Left kidney (tissue), 2 donors: ENCODE measurements around the gene G3BP2. TPM values are rescaled to one million over a fixed set of nuclear protein-coding genes. Genes with fewer than 3 reads are reported as not detected.
"Not testable (repeated sequence)": the region's sequence is repeated elsewhere in the genome, so short reads cannot be mapped to it uniquely, and the experiment has no call there.

ENCODE experiments used
- DNase-seq: peaks from one replicate; pipeline ENCODE4 v3.0.0-alpha.2; 2013
- polyA plus RNA-seq: library from polyadenylated mRNA; unstranded; fragments of 120-200 nt; gene quantifications from one replicate; pipeline ENCODE4 v1.2.1, GENCODE V29; 2013; ENCODE audit not compliant: insufficient read length

G3BP2 gene
- polyA plus RNA-seq, 1 donor, result 205 TPM

DNA sequence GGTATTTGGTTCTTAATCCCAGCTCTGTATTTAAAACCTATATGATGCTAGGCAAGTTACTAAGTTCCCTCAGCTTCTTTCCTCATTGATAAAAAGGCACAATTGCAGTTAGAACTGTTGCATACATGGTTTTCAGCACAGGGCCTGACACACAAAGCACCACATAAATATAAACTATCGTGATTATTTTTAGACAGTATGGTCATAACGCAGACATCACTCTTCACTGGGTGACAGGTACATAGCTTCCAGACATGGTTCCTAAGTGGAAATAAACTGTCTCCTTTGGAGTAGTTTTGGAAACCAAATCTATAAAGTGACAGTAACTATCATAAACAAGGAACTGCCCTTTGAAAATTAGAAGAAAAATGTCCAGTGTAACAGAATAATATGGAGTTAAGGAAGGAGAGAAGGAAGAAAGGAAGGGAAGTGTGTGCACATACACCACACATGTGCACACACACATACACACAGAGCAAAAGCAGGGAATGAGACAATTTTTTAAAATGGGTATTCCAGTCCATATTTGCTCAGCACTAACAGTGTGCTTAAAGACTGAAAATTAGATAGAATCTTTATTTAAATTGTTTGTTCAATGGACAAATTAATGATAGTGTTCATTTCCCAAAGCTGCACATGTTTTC, 12.5 kb upstream of the G3BP2 start:
- DNase-seq, result no peak

- DNase-seq, result no peak
Observed at GRCh38 chr4:75683482-75684155, 10.4 kb upstream of the G3BP2 start.

GRCh38 chr4:75679876-75680575, 6.8 kb upstream of the G3BP2 start:
- DNase-seq, result no peak

DNA sequence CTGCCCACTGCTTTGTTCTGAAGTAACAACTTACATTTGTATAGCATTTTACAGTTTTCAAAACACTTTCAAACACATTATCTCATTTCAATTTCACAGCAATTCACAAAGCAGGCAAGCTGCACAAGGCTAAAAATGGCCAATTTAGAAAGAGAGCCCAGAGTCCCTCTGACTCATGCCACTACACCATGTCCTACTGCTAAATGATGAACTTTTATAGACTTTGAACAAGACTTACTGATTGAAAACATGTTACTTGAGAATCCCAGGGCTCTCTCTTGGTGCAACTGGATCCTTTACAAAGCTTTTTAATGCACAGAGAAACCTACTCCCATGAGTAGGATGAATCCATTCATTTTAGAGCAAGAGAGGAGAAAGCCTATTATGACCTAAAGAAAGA, 5.8 kb upstream of the G3BP2 start:
- no peak for DNase-seq

- no peak for DNase-seq
Observed at GRCh38 chr4:75678473-75678872, 5.3 kb upstream of the G3BP2 start.

- no peak for DNase-seq
Observed at GRCh38 chr4:75675004-75675531, 1.9 kb upstream of the G3BP2 start.

- DNase-seq, result no peak
Observed at GRCh38 chr4:75673959-75674328, 733 bp upstream of the G3BP2 start.

GRCh38 chr4:75672461-75673026, 667 bp downstream of the G3BP2 start:
- DNase-seq, result peak; percentile 58

DNA sequence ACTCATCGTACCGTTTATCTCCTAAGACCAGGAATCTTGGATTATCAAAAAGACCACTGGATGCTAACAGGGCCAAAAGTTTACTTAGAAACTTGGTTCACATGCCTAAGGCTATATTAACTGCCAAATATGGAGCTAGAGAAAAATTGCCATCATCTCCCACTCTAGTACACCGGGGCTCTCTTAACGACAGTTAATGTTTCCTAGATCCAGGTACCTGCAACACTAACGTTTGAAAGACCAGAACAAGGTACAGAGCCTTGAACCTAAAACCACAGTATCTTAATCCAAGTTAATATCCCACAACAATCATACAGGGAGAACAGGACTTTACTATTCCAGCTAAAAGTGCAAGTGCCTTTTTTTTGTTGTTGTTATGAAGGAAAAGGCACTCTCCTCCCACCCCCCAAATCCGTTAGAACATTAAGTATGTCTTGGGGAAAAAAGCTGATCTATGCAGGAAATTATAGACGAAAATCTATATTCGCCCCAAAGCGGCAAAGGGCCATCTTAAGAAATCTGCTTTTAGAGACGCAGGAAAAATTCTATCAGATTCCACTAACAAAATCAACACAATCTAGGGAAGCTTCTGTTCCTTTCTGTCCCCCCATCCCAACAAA, 1.3 kb downstream of the G3BP2 start:
- DNase-seq, result peak; percentile 18

GRCh38 chr4:75668596-75668995, 4.6 kb downstream of the G3BP2 start:
- no peak for DNase-seq

DNA sequence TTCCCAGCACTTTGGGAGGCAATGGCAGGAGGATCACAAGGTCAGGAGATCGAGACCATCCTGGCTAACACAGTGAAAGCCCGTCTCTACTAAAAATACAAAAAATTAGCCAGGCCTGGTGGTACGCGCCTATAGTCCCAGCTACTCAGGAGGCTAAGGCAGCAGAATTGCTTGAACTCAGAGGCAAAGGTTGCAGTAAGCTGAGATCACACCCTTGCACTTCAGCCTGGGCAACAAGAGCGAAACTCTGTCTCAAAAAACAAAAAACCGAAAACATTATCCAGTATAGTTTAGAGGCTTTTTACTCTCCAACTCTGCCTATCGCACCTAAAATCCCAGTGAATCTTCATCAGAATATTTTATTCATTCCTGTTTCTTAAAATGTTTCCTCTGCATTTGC, 5.6 kb downstream of the G3BP2 start:
- not testable (repeated sequence) for DNase-seq

DNA sequence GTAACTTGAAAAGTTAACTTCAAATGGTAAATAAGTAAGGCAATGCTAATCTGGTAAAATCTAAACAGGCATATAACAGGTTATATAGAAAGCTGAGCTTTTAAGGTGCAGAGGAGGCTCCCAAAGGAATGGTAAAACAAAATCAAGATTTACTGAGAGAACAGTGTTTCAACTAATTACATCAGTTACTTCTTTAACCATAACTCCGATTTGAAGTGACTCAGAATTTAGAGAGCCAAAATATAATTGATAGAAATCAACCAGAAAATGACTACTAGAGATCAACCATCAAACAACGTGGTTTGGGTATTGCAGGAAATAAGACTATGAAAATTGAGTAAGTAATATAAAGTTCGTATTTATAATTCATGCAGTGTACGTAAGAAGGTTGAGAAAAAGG, 6.9 kb downstream of the G3BP2 start:
- no peak for DNase-seq

DNA sequence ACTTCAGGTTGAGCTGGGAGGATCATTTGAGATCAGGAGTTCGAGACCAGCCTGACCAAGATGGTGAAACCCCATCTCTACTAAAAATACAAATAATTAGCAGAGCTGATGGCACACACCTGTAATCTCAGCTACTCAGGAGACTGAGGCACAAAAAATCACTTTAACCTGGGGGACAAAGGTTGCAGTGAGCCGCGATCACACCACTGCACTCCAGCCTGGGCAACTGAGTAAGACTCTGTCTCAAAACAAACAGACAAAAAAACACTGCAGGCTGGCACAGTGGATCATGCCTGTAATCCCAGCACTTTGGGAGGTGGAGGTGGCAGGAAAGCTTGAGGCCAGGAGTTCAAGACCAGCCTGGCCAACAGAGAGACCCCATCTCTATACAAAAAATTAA, 8.6 kb downstream of the G3BP2 start:
- not testable (repeated sequence) for DNase-seq

DNA sequence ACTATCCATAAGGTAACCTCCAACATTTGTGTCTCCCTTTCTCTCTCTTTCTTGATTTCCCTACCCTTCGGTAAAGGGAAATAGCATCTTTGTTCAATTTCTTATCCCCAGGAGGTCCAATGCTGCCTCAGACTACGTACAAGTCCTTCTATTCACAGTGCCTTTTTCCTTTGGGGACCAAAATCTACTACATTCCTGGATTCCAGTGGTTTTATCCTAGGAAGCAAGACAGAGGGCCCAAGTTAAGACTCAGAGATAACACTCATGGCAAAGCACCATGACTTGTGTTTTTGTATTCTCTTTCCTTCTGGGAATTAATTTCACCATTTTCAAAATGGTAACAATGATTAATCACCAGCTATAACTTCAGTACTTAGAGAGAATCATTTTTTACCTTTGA, 10.6 kb downstream of the G3BP2 start:
- DNase-seq, result no peak

DNA sequence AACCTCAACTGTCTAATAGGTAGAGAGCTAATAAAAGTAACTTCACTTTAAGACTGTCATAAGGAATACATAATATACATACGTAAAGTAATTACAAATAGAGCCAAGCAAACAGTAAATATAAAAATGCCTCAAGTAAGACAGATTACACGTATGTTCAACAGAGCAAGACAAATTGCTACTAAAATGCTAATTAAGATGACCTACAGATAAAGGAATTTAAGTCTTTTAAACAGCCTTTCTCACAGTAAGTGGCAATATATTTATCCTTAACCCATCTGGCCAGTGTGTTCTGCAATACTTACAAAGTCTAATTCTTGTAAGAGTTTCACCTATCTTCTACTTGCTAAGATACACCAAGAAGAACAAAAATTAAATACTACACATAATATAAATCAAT, 12.7 kb downstream of the G3BP2 start:
- no peak for DNase-seq

- no peak for DNase-seq
Observed at GRCh38 chr4:75659512-75660031, 13.6 kb downstream of the G3BP2 start.

DNA sequence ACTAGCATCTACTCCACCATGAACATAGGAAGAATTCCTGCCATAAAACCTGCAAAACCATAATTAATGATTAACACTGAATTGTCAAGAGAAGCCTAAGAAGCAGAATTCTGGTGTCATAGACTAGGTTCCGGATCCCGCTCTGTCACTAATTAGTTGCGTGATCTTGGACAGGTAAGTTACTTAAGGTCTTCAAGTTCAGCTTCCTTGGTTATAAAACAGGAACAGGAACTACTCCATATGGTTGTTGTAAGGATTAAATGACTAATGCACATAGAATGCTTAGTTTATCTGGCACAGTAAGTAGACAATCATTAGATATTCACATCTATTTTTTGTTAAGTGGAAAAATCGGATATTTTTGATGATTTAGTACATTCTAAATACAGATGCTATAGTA, 14.3 kb downstream of the G3BP2 start:
- no peak for DNase-seq

DNA sequence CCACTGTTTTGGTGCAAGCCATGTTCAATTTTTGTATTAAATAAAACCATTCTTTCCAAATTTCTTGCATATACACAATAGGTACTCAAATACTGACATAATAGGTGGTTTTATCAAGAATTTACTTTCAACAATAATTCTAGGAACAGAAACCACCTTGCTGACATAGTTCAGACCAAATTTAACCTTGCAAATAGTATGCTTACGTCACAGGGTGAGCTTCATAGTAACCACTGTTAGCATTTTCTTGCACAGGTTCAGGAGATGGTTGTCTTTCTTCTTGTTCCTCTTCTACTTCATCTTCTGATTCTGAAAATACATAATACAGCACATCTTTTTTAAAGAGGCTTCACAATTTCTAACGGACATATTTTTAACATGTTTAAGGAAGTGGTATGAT, 17.6 kb downstream of the G3BP2 start:
- no peak for DNase-seq

- no peak for DNase-seq
Observed at GRCh38 chr4:75654905-75655304, 18.3 kb downstream of the G3BP2 start.

DNA sequence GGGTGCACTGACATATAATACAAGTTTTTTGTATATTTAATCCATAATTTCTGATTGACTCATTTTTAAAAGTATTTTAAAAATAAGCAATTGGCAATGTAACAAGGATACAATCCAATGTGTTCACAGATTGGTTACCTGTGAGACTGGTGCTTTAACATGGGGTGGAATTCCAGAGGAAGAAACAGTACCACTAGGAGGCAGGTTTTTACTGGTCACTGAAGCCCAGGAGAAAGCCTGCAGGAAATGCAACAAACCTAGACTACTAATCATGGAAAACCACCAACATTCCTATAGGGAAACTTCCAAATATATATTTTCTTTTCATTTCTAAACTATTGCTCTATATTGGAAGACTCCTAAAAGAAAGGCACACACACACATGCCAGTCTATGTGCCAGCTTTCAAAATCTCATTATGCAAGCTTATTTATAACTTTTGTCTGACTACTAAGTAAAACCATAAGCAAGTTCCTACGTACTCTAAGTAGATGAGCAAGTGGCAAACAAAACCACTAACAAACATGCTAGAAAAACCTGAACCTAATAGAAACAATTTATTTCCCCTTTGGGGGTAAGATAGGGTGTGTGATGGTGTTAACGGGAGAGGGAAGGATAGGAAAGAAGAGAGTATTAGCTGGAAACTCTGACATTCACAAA, 19.2 kb downstream of the G3BP2 start:
- DNase-seq, result no peak

- no peak for DNase-seq
Observed at GRCh38 chr4:75644095-75644494, 29.1 kb downstream of the G3BP2 start.

DNA sequence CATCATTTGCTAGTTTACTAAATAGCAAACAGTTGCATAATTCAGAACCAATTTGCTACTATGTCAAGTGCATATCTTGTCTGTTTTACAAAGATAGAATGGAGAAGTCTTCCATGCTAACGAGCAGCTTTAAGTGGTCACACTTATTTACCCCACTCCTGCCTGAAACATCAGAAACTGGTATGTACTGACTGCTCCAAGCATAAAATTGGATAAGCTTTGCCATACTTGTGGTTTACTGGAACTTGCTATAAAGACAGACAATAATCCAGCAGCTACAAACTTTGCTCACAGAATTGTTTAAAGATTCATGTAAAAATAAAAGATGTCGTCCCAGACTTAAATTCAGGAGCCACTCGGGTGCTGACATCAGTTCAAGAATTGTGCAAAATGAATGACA, 29.6 kb downstream of the G3BP2 start:
- no peak for DNase-seq
